ENCODE measurements around the gene SHOX.

Gene SHOX

GRCh38 chrX:675279-675954 is 44.8 kb downstream of the SHOX start:
- DNase-seq, result no peak

- no peak for DNase-seq
Observed at GRCh38 chrX:675955-676295, 45.3 kb downstream of the SHOX start.

- DNase-seq, result no peak
Observed at GRCh38 chrX:677376-677775, 46.8 kb downstream of the SHOX start.

GRCh38 chrX:679291-679979 is 48.8 kb downstream of the SHOX start:
- no peak for DNase-seq

GRCh38 chrX:680062-680461 is 49.5 kb downstream of the SHOX start:
- no peak for DNase-seq

GRCh38 chrX:681989-682388 is 51.4 kb downstream of the SHOX start:
- DNase-seq, result no peak

GRCh38 chrX:682892-683291 is 52.3 kb downstream of the SHOX start:
- no peak for DNase-seq

- no peak for DNase-seq
Observed at GRCh38 chrX:683576-683975, 53.0 kb downstream of the SHOX start.

- DNase-seq, result no peak
Observed at GRCh38 chrX:685120-686032, 54.8 kb downstream of the SHOX start.

- no peak for DNase-seq
Observed at GRCh38 chrX:689983-690382, 59.4 kb downstream of the SHOX start.

GRCh38 chrX:694800-695199 is 64.2 kb downstream of the SHOX start:
- no peak for DNase-seq

- DNase-seq, result no peak
Observed at GRCh38 chrX:698206-698605, 67.6 kb downstream of the SHOX start.

- no peak for DNase-seq
Observed at GRCh38 chrX:700936-701335, 70.3 kb downstream of the SHOX start.

- DNase-seq, result no peak
Observed at GRCh38 chrX:701673-702072, 71.1 kb downstream of the SHOX start.

- no peak for DNase-seq
Observed at GRCh38 chrX:703466-703865, 72.9 kb downstream of the SHOX start.

- no peak for DNase-seq
Observed at GRCh38 chrX:703866-704265, 73.3 kb downstream of the SHOX start.
